Measurements from ENCODE around the gene USP32.
"Not testable (repeated sequence)": the region's sequence is repeated elsewhere in the genome, so short reads cannot be mapped to it uniquely, and the experiment has no call there.

The USP32 gene

DNA sequence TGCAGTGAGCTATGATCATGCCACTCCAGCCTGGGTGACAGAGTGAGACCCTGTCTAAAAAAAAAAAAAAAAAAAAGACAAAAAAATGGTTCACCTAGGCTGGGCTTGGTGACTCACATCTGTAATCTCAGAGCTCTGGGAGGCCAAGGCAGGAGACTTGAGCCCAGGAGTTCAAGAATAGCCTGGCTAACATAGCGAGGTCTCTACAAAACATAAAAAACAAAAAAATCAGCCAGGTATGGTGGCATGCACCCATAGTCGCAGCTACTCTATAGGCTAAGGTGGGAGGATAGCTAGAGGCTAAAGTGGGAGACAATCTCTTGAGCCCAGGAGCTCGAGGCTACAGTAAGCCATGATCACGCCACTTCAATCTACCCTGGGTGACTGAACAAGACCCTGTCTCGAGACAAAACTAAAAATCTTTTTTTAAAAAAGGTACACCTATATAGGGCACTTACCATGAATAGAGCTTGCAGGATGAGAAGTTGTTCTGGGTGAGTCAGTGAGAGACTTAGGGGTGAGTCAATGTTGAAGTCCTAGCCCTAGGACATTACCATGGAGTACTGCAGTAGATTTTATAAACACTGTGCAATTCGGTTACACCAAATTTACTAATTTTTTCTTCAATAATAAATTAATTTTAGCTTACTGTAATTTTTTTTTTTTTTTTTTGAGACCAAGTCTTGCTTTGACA lies 19.0 kb downstream of the USP32 start:
- no peak for DNase-seq (ENCODE audit: low spot score)

GRCh38 chr17:60371818-60372510 lies 20.0 kb downstream of the USP32 start:
- no peak for DNase-seq (ENCODE audit: low spot score)

GRCh38 chr17:60371416-60371815 lies 20.5 kb downstream of the USP32 start:
- no peak for DNase-seq (ENCODE audit: low spot score)

DNA sequence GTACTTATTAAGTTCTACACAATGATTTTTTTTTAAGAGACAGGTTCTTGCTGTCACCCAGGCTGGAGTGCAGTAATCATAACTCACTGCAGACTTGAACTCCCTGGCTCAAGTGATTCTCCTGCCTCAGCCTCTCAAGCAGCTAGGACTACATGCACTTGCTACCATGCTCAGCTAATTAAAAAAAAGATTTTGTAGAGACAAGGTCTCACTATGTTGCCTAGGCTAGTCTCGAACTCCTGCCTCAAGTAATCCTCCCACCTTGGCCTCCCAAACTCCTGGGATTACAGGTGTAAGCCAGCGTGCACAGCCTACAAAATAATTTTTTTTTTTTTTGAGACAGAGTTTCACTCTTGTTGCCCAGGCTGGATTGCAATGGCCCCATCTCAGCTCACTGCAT lies 22.2 kb downstream of the USP32 start:
- no peak for DNase-seq (ENCODE audit: low spot score)

DNA sequence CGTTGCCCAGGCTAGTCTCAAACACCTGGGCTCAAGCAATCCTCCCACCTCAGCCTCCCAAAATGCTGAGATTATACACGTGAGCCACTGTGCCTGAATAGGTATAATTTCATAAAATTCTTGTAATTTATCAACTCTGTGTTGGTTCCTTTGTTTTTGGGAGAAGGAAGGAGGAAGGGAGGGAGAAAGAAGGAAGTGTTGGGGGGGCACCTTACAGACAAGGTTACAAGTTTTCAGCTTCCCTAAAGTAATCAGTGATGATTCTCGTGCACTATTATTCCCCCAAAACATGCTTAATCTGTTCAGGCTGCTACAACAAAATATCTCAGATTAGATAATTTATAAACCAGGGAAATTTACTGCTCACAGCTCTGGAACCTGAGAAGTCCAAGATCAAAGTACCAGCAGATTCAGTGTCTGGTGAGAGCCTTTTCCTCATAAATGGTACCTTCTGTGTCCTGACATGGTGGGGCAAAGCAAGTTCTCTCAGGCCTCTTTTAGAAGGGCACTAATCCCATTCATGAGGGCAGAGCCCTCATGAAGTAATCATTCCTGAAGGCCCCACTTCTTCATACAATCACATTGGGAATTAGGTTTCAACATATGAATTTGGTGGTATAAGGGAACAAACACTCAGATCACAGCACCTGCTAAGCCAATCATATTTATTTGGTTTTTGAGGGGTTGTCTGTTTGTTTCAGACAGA lies 28.1 kb downstream of the USP32 start:
- DNase-seq (ENCODE audit: low spot score) = no peak

DNA sequence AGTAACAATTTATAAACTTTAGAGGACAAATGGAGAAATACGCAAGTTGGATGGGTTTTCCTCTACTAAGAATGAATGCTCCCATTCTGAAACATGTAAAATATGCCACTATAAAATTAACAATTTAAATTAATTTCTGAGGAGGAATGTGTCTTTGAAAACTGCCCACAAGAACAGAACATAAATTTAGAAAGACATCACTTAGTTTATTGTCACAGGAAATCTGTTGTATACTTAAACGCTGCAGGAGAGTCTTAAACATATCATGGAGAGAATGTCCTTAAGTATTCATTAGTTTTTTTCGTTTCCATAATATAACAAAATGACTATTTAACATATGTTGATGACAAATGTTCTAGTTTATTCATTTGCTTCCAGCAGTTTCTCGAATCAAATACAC lies 29.6 kb downstream of the USP32 start:
- DNase-seq (ENCODE audit: low spot score) = no peak

- DNase-seq (ENCODE audit: low spot score) = no peak
Observed at GRCh38 chr17:60361889-60362288, 30.0 kb downstream of the USP32 start.

DNA sequence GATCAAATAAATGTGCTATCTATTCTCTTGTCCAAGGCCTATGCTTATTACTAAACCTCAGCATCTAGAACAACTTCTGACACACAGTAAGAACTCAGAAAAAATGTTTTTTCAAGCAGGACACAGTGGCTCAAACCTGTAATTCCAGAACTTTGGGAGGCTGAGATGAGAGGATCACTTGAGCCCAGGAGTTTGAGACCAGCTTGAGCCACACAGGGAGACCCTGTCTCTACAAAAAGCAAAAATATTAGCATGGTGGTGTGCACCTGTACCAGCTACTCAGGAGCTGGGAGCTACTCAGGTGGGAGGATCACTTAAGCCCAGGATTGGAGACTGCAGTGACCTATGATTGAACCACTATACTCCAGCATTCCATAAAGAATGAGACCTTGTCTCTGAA lies 32.5 kb downstream of the USP32 start:
- DNase-seq (ENCODE audit: low spot score) = no peak

DNA sequence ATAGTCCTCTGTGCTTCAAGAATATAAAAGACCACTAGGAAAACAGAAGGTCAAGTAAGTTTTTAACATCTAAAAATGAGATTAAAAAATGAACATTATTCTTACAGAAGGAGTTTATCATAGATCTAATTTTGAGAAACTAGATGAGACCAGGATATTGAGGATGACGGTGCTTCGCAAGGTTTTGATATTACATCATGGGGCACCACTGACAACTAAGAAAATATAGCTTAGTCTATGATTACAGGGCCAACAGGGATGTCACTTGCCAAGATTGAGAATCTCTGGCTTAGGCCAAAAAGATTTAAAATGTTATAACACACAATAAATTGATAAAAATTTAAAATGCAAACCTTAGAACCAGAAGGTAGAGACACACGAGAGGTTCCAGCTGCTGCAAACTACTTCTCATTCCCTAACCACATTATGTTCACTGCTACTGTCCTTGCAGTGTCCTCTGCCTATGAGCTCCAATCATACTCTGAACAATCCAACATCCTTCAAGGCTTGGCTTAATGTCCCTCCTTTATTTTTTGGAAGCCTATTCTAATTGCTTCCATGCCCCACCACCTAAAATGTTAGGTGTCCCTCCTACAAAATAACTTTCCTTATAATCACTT lies 33.2 kb downstream of the USP32 start:
- DNase-seq (ENCODE audit: low spot score) = no peak

GRCh38 chr17:60356940-60357339 lies 35.0 kb downstream of the USP32 start:
- DNase-seq (ENCODE audit: low spot score) = no peak

DNA sequence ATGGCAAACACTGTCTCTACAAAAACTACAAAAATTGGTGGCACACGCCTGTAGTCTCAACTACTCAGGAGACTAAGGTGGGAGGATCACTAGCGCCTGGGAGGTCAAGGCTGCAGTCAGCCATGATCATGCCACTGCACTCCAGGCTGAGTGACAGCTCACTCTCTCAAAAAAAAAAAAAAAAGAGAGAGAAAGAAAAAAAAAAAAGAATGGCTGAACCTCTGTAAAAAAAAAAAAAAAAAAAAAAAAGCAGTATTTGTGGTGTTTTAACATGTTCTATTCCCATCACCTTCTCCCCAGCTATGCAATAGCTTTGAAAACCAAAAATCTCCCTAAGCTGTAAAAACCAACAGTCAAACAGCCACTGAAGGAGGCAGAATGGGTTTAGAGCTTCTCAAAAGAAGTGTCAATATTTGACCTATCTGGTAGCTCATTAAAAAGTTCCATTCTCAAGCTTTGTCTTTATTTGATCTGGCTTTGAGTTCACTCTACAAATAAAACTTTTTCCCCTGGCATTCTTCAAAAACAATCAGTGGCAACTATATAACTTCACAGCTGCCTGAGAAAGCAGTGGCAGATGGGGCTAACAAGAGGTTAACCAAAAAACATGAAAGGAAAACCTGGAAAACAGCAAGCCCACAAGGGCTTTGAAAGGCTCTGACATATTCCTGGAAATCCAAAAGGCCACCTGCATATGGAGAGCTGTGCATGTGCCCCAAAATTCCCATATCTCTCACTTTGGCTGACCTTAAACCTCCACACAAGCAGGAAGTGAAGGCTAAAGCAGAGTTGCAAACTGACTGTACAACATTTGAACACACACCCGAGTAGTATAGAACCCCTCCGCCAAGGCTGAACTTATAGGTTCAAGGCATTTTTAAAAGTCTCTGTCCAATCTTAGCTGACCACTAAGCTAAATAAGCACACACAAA lies 36.0 kb downstream of the USP32 start:
- peak; percentile 15 for DNase-seq (ENCODE audit: low spot score)

- no peak for DNase-seq (ENCODE audit: low spot score)
Observed at GRCh38 chr17:60354223-60354622, 37.7 kb downstream of the USP32 start.

DNA sequence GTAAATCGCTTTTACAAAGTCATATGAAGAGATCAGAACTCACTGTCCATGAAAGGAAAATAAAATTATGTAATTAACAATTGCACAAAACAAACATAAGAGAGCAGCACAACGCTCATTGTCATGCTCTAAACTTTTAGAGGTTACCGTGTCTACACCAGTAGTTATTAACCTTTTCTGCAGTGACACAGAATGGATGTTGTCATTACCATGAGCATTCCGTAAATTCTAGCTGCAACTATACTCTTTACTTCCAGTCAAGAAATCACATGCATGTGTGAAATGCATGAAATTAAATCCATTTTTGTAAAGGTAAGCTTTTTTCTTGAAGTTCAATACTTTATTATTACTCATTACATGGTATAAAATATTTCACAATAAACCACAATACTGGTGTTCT lies 38.2 kb downstream of the USP32 start:
- DNase-seq (ENCODE audit: low spot score) = no peak

DNA sequence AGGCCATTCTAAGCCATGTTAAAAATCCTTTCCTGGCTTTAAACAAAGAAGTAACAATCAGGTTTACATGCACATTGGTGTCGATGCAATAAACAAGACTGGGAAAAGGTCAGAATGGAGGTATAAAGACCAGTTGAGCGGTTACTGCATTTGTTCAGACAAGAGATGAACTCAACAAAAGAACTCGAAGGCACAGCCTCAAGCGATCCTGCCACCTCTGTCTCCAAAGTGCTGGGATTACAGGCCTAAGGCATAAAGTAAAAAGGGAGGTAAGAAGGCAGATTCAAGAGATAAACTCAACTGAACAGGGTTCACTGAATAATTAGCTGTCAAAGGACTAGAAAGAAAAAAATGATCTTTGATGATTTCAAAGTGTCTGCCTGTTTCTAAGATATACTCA lies 39.4 kb downstream of the USP32 start:
- DNase-seq (ENCODE audit: low spot score) = no peak

DNA sequence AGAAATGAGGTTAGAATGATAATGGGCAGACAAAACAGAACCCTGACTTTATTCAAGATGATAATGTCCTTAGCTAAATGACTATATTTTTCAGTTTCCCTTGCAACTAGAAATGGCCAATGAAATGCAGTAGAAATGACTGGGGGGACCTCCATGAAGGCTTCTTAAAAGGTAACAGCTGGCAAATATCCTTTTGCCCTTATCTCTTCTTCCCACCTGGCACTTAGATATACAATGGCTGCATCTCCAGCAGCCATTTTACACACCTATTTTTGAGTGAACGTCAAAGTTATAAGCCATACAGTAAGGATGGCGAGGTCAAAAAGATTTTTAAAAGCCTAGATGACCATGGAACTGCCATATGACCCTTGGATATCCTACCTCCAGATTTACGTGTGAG lies 39.9 kb downstream of the USP32 start:
- DNase-seq (ENCODE audit: low spot score) = no peak

- no peak for DNase-seq (ENCODE audit: low spot score)
Observed at GRCh38 chr17:60351012-60351695, 40.8 kb downstream of the USP32 start.

GRCh38 chr17:60348616-60349015 lies 43.3 kb downstream of the USP32 start:
- no peak for DNase-seq (ENCODE audit: low spot score)

DNA sequence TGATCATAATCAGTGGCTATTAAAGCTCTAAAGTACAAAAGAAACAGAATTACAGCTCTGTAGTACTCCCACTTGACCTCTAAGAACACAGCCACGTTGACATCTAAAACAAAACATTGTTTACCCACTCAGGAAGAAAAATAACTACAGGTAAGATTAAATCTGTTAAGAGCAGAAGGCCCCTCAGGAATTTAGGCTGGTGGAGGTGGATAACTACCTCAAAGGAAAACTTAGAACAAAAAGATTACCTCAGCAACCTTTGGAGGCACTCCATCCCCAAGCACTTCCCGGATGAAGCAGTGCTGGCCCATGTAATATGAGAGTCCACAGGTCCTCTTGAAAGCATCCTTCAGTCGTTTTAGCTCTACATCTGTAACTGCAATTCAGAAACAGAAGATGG lies 46.7 kb downstream of the USP32 start:
- no peak for DNase-seq (ENCODE audit: low spot score)

DNA sequence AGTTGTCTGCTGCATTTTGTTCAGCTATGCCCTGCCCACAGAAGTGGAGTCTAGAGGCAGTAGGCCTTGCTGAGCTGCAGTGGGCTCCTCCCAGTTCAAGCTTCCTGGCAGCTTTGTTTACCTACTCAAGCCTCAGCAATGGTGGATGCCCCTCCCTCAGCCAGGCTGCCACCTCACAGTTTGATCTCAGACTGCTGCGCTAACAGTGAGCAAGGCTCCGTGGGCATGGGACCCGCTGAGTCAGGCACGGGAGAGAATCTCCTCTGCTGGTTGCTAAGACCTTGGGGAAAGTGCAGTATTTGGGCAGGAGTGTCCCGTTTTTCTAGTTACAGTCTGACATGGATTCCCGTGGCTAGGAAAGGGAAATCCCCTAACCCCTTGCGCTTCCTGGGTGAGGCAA lies 49.4 kb downstream of the USP32 start:
- DNase-seq (ENCODE audit: low spot score) = not testable (repeated sequence)

GRCh38 chr17:60335289-60335688 lies 56.6 kb downstream of the USP32 start:
- DNase-seq (ENCODE audit: low spot score) = no peak

DNA sequence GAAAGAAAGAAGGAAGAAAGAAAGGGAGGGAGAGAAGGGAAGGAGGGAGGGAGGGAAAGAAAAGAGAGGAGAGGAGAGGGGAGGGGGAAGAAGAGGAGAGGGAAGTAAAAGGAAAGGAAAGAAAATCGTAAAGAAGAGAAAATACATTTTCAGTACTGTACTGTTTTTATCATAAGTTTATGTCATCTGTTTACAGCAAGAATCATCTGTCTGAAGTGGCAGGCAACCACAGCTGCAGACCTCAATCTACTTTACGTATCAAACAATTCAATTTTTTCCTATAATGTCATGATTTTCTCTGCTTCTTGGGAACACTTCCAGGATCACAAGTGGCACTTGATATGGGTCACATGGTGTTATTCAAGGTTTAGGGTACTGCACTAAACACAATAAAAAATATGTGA lies 58.3 kb downstream of the USP32 start:
- no peak for DNase-seq (ENCODE audit: low spot score)
